GM12872 (cell line): Measurements from ENCODE around the gene ITGA6.

Experiments
- TF ChIP-seq, protein P1 (sequence below): IDR thresholded peaks from 3 replicates; pipeline ENCODE4 v1.5.1; 2011; ENCODE audit warnings: low read depth, mild to moderate bottlenecking, low read length, moderate library complexity; ENCODE audit not compliant: insufficient read depth

ITGA6 gene

DNA sequence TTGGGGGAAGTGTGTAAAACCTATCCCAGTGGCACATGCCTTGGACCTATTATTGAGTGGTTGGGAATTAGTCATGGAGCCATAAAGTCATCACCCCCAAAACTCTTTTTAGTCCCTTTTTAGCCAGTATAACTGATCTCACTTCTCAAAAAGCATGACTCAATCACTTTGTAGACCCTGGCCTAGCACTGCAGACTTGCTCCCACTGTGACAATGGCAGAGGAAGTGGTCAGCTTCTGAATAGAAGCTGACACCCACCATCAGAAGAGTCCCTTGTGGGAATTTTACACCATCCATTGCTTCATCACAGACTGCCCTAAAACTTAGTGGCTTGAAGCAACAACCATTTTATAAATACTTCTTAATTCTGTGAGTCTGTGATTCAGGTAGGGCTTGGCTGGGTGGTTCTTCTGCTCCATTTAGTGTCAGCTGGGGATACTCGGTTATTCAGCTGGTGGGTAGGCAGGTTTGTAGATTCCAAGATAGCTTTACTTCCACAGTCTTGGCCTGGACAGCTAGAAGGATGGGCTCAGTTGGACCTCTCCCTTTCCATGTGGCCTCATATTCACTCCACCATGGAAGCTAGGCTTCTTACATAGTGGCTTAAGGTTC lies 10.8 kb upstream of the ITGA6 start:
- TF ChIP-seq, protein P1, sequence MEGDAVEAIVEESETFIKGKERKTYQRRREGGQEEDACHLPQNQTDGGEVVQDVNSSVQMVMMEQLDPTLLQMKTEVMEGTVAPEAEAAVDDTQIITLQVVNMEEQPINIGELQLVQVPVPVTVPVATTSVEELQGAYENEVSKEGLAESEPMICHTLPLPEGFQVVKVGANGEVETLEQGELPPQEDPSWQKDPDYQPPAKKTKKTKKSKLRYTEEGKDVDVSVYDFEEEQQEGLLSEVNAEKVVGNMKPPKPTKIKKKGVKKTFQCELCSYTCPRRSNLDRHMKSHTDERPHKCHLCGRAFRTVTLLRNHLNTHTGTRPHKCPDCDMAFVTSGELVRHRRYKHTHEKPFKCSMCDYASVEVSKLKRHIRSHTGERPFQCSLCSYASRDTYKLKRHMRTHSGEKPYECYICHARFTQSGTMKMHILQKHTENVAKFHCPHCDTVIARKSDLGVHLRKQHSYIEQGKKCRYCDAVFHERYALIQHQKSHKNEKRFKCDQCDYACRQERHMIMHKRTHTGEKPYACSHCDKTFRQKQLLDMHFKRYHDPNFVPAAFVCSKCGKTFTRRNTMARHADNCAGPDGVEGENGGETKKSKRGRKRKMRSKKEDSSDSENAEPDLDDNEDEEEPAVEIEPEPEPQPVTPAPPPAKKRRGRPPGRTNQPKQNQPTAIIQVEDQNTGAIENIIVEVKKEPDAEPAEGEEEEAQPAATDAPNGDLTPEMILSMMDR, result no peak

DNA sequence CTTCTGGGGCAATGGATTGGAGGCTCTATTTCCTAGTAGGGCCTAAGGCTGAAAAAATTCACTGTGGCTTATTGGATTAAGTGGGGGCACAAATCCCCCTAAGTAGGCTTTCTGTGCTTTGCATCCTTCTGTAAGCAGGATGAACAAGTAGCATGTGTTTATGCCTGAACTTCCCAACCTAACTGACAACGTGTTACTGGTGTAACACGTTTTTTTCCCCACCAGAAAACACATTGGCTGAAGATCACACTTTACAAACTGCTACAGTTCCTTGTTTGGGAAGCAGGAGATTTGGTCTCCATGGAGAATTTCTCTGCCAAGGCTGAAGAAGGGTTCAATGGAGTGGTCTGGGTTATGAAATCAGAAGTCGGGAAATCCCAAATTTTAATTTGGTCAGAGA lies 7.2 kb upstream of the ITGA6 start:
- TF ChIP-seq, protein P1, result no peak

DNA sequence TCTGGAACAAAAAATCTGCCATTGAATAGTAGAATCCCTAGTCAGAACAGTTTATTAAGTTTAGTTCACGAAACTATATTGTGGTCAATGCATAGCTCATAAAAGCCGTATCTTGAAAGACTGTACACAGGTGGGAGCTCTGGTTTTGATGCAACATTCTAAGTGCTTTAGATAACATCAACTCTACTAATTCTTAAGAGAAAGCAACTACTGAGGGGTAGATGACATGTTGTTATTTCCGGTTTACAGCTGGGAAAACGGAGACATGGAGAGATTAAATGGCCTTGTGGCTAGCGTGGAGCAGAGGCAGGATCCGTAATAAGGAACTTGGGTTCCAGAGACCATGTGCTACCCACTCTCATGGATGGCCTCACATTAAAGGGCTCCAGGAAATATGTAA lies 4.2 kb upstream of the ITGA6 start:
- TF ChIP-seq, protein P1, result no peak

DNA sequence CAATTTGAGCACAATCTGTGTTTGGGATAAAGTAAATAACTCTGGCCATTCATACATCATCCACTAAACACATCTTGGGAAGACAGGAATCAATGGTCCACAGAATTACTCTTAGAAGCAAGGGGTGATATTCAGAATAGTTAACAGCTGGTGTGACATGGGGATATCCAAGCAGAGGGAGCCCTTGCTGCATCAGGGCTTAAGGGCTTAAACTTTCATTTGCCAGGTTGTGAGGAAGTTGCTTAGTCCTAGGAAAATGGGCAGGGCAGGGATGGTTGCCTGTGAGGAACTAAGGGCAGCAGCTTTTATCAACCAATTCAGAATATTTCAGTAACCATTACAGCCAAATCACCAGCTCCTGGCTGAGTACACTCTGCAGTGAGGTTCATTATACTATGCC lies 2.0 kb upstream of the ITGA6 start:
- TF ChIP-seq, protein P1, result no peak

DNA sequence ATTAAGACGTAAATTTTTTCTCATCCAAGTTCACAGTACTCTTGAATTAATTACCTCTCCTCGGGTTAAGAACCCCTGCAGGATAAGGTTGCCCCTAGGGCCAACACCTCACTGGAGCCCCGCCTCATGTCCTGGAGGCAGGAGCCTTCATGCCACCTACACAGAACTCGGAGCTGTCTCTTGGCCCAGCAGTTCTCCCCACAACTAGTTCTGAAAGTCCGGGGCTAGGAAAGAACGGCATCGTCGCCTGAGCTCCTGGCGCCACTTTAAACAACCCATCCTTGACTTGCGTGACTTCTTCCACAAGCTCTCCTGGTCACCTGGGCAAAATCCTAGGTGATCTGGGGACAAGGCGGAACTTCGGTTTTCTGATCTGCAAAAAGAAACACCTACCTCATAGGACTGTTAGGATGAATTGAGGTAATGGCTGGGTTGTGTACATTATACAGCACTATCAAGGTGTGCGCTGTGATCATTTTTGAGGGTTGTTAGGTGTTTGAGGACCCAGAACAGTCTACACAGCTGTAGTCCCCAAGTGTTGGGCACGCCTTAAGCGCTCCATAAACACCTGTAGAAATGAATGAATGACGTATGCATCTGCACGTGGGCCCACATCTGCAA lies 641 bp upstream of the ITGA6 start:
- TF ChIP-seq, protein P1, result no peak

DNA sequence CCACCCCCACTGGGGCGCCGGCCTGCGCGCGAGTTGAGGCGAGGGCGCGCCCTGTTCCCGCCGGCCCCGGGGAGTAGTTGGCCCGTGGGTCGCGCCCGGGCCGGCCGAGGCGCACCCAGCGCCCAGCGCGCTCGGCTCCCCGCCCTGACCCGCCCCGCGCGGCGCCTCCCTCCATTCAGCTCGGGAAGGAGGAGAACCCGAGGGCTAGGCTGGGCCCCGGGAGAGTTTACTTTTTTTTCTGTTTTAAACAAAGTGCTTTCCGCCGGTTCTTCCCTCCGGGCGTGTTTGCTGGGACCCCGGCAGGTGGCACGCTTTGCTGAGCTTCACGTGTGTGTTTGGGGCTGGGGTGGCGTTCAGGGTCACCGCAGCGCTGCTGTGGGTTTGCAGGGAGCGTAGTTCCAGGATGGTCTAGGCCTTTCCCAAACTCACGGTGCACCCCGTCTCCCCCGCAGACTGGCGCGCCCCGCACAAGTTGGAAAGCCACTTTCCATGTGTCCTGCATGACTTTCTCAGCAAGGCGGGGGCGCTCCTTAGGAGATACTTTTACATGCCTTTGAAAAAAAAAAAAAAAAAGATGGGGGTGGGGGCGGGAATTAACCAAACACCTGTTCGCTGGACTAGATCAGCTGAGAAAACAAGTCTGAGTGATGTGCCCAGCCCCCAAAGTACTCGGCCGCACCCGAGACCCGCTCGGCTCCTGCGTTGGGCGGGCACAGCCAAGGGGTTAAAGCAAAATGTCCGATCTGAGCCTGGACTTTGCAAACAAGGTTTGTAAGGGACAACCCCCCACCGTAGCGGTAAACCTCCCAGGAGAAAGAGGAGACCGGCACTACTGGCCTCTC lies 825 bp downstream of the ITGA6 start:
- TF ChIP-seq, protein P1, result no peak

DNA sequence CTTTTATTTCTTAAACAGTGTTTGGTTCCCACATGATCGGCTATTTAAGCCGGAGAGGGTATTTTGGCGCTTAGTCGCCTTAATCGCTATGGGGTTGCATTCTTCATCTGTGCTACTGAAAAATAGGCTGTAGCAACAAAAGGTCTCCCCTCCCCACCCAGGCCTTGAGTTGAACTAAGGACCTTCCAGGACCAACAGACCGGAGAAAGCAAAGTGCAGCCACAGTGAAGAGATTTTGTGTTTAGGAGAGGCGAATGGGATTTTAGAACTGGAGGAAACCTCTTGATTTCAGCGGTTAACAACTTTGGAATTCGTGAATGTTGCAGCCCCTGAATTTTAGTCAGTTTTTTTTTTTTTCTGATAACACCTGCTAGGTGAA lies 1.4 kb downstream of the ITGA6 start:
- TF ChIP-seq, protein P1, result no peak
